Naive thymus-derived CD4-positive, alpha-beta T cell (primary cell): ENCODE data around the gene KLF1. TPM values are rescaled to one million over a fixed set of nuclear protein-coding genes. Genes with fewer than 3 reads are reported as not detected.

Source experiments
- ATAC-seq: fragments of 150-1000 bp; cut with Tn5 transposase; 2 replicates; pipeline ENCODE4 v1.10.0; 2021; ENCODE audit warnings: mild to moderate bottlenecking, moderate library complexity
- CTCF ChIA-PET: fragments of 350-600 bp; sonication (Branson Sonifier 250); formaldehyde crosslinking; loops from one replicate; lab custom pipeline; 2021; ENCODE audit warnings: antibody characterized with exemption; lab: Charles Lee
- POLR2A ChIA-PET: fragments of 350-600 bp; sonication (Branson Sonifier 250); formaldehyde crosslinking; loops from one replicate; lab custom pipeline; 2021; ENCODE audit warnings: antibody characterized with exemption, inconsistent platforms; lab: Charles Lee
- DNase-seq, 9 donors: peaks; one replicate each; pipeline versions ENCODE4 v3.0.0 to v3.0.0-alpha.2; 2020 to 2022; ENCODE audit warnings: mixed read lengths in 1 of 9
- H3K27ac ChIP-seq: one replicate; pipeline ENCODE4 v1.7.0; 2013; ENCODE audit warnings: mild to moderate bottlenecking, low read depth, low read length, moderate library complexity
- H3K27me3 ChIP-seq, 2 donors: one replicate each; pipeline ENCODE4 v1.7.0; 2013; ENCODE audit warnings: low read length in 2 of 2, mild to moderate bottlenecking in 2 of 2, moderate library complexity in 2 of 2; ENCODE audit not compliant: control insufficient read depth in 2 of 2, insufficient read depth in 2 of 2
- H3K36me3 ChIP-seq, 3 experiments: 1 replicate in 2 of 3; 2 replicates in 1 of 3; pipeline ENCODE4 v1.7.0; 2013; ENCODE audit warnings: low read length in 3 of 3, mild to moderate bottlenecking in 3 of 3, moderate library complexity in 1 of 3; ENCODE audit not compliant: insufficient read depth in 3 of 3, control insufficient read depth in 2 of 3
- H3K4me1 ChIP-seq, 2 donors: one replicate each; pipeline ENCODE4 v1.7.0; 2013; ENCODE audit warnings: low read length in 2 of 2, mild to moderate bottlenecking in 2 of 2, moderate library complexity in 1 of 2; ENCODE audit not compliant: control insufficient read depth in 2 of 2, insufficient read depth in 2 of 2
- H3K4me3 ChIP-seq: 2 replicates; pipeline ENCODE4 v1.7.0; 2013; ENCODE audit warnings: mild to moderate bottlenecking, low read length
- H3K9me3 ChIP-seq, 3 experiments: 1 replicate in 2 of 3; 2 replicates in 1 of 3; pipeline ENCODE4 v1.7.0; 2013; ENCODE audit warnings: low read length in 3 of 3; ENCODE audit not compliant: control insufficient read depth in 2 of 3
- H3K27ac Mint-ChIP-seq, 9 donors: one replicate each; pipeline ENCODE4 v1.8.0; 2020 to 2022; ENCODE audit warnings: mixed read lengths in 9 of 9, mild to moderate bottlenecking in 8 of 9, moderate library complexity in 5 of 9, inconsistent platforms in 2 of 9
- H3K27me3 Mint-ChIP-seq, 5 donors: one replicate each; pipeline ENCODE4 v1.8.0; 2021 to 2022; ENCODE audit warnings: mixed read lengths in 5 of 5, mild to moderate bottlenecking in 1 of 5
- H3K36me3 Mint-ChIP-seq, 5 donors: one replicate each; pipeline ENCODE4 v1.8.0; 2020 to 2022; ENCODE audit warnings: mixed read lengths in 5 of 5, mild to moderate bottlenecking in 3 of 5, inconsistent platforms in 1 of 5
- H3K4me1 Mint-ChIP-seq, 7 donors: one replicate each; pipeline ENCODE4 v1.8.0; 2020 to 2022; ENCODE audit warnings: mixed read lengths in 7 of 7, mild to moderate bottlenecking in 3 of 7, inconsistent platforms in 1 of 7
- H3K4me3 Mint-ChIP-seq, 10 donors: one replicate each; pipeline ENCODE4 v1.8.0; 2020 to 2022; ENCODE audit warnings: mild to moderate bottlenecking in 10 of 10, mixed read lengths in 10 of 10, moderate library complexity in 6 of 10, inconsistent platforms in 2 of 10
- H3K9me3 Mint-ChIP-seq, 11 donors: one replicate each; pipeline ENCODE4 v1.8.0; 2020 to 2022; ENCODE audit warnings: mixed read lengths in 11 of 11, mild to moderate bottlenecking in 4 of 11, inconsistent platforms in 1 of 11, moderate library complexity in 1 of 11
- intact Hi-C, 2 donors: fragments of 100-400 bp; cut with micrococcal nuclease; formaldehyde crosslinking; loops; one replicate each; pipeline ENCODE4 v1.15.1; 2023
- polyA plus RNA-seq, 2 donors: library from polyadenylated mRNA; unstranded; fragments of 300-500 nt; fragmentation: Illumina TruSeq; gene quantifications; one replicate each; pipeline ENCODE4 v1.2.3, GENCODE V29; 2021
- total RNA-seq, 6 experiments: library from RNA in 5 of 6; stranded (reverse) in 5 of 6; gene quantifications; 1 replicate in 5 of 6; 2 replicates in 1 of 6; pipeline ENCODE4 v1.2.3 and lab custom pipeline; 2021 to 2026

The KLF1 gene
- total RNA-seq: under 1 TPM in 2 of 5 experiments, not detected in 3; 0.32 to 0.41 TPM
- not detected for polyA plus RNA-seq
- not detected for total RNA-seq (lab: John Stamatoyannopoulos, UW)

DNA sequence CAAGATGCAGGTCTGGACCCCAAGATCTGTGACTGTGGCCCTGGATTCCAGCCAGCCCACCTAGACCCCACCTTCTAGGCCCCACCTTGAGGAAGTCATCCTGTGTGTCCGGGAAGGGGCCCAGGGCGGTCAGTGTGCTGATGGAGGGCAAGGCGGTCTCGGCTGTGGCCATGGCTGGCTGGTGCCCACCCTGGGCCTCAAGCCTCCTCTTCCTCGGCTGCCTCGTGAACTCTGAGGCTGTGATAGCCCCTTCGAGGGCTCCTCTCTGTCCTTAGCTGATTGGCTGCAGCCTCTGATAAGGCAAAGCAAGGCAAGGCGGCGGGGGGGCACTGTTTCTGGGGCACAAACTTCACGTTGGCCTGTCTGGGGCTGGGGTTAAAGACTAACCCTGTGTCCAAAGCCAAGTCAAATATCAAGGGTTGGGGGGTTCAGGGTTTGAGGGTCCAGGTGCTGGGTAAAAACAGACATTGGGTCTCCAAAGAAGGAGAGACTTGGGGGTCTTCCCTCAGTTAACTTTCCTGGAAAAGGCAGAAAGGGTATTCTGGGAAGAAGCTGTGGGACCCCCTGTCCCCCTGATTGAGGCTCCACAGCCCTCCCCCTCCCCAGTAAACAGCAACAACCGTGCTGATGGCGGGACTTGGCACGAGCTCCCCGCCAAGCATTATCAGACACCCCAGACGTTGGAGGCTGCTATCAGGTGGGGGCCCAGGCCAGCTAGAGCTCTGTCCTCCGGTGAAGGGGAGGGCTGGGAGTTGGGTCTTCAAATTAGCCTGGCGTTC lies at the start of gene KLF1:
Gene KLF1, minus strand, starts transcription at position 233 of the 779 bp plus-strand sequence. Its CDS starts 61 bp downstream, at position 172.
- H3K27me3 Mint-ChIP-seq: peaks cover 0 to 6% (median 0%) of the 10 kb centered on the region in 5 donors
- peak within 1 kb of the TSS; percentile 5 to 81 (median 58) for H3K4me3 Mint-ChIP-seq
- intact Hi-C loops: loop anchor here in 1 of 2 donors (10.0 kb wide), 1 partner anchor 208 kb away; no protein-coding TSS in a partner anchor
- CTCF ChIA-PET: interaction anchor here (0.6 to 5.9 kb wide), 3 partner anchors 26 to 247 kb away, joined by 3 to 42 read pairs (median 3); no protein-coding TSS in a partner anchor
- H3K4me1 ChIP-seq: peaks cover 5 to 21% of the 10 kb centered on the region in 2 donors
- peak within 1 kb of the TSS; percentile 57 for H3K27ac ChIP-seq
- H3K36me3 Mint-ChIP-seq: peaks cover 0 to 6% (median 3%) of the 10 kb centered on the region in 5 donors
- H3K27me3 ChIP-seq: no peaks in the 10 kb centered on the region
- POLR2A ChIA-PET: interaction anchor here (1.4 to 1.5 kb wide), 2 partner anchors 14 to 150 kb away, joined by 3 to 4 read pairs; partner anchors contain the start of gene GET3
- no peak within 1 kb of the TSS for H3K4me3 ChIP-seq
- peak within 1 kb of the TSS in 4 of 9 donors; percentile 19 to 63 (median 36) for H3K27ac Mint-ChIP-seq
- H3K36me3 ChIP-seq: no peaks in the 10 kb centered on the region
- DNase-seq (no peak), ATAC-seq (no peak)
- H3K9me3 ChIP-seq: peaks cover 0 to 7% (median 0%) of the 10 kb centered on the region in 3 experiments
- H3K9me3 Mint-ChIP-seq: peaks cover 0 to 9% (median 2%) of the 10 kb centered on the region in 11 donors
- peaks cover 16 to 46% (median 36%) of the 10 kb centered on the region in 7 donors for H3K4me1 Mint-ChIP-seq

- H3K27me3 Mint-ChIP-seq: no peaks in the 10 kb centered on the region
- H3K36me3 Mint-ChIP-seq: peaks cover 7 to 37% (median 20%) of the 10 kb centered on the region in 5 donors
- Histone ChIP-seq H3K4me1 (peaks cover 41 to 50% of the 10 kb centered on the region in 2 donors), H3K27me3 (no peaks in the 10 kb centered on the region), H3K9me3 (no peaks in the 10 kb centered on the region), H3K36me3 (peaks cover 7 to 36% (median 21%) of the 10 kb centered on the region in 3 experiments), H3K27ac (peak overlapping the region; percentile 5), H3K4me3 (no peak overlapping the region)
- H3K9me3 Mint-ChIP-seq: peaks cover 0 to 4% (median 0%) of the 10 kb centered on the region in 11 donors
- ChIA-PET POLR2A (interaction anchor here (1.6 to 3.3 kb wide), 6 partner anchors 17 to 144 kb away, joined by 7 to 34 read pairs (median 14); partner anchors contain the start of genes GADD45GIP1 and SYCE2), CTCF (no interaction called here)
- H3K4me1 Mint-ChIP-seq: peaks cover 41 to 76% (median 62%) of the 10 kb centered on the region in 7 donors
- DNase-seq (peak in 3 of 9 donors; percentile 16 to 34 (median 33)), ATAC-seq (no peak)
- H3K27ac Mint-ChIP-seq: peak overlapping the region in 8 of 9 donors; percentile 17 to 94 (median 72)
- H3K4me3 Mint-ChIP-seq: peak overlapping the region; percentile 22 to 90 (median 45)
- intact Hi-C loops: loop anchor here (5.0 to 10.0 kb wide), 4 partner anchors 144 to 1432 kb away; partner anchors contain the start of genes JUNB (in 2 of the 2), TNPO2 (in 2 of the 2) and ZNF653 (in 1 of the 2)
These were observed 49.6 kb upstream of the KLF1 start for GRCh38 chr19:12936582-12936981.

DNA sequence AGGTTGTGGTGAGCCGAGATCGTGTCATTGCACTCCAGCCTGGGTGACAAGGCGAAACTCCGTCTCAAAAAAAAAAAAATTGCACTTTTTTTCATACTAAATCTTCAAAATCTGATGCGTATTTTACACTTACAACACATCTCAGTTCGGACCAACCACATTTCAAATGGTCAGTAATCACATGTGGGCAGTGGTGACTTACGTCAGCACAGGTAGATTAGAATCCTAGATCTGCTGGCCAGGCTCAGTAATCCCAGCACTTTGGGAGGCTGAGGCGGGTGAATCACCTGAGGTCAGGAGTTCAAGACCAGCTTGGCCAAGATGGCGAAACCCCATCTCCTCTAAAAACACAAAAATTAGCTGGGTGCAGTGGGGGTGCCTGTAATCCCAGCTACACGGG lies 48.1 kb upstream of the KLF1 start:
- Mint-ChIP-seq H3K9me3 (peaks cover 0 to 4% (median 0%) of the 10 kb centered on the region in 11 donors), H3K4me3 (peak overlapping the region in 4 of 10 donors; percentile 29 to 48 (median 44)), H3K4me1 (peaks cover 39 to 64% (median 55%) of the 10 kb centered on the region in 7 donors), H3K27ac (no peak overlapping the region), H3K36me3 (peaks cover 7 to 28% (median 13%) of the 10 kb centered on the region in 5 donors), H3K27me3 (no peaks in the 10 kb centered on the region)
- Histone ChIP-seq H3K4me1 (peaks cover 33 to 39% of the 10 kb centered on the region in 2 donors), H3K27me3 (no peaks in the 10 kb centered on the region), H3K36me3 (peaks cover 1 to 27% (median 6%) of the 10 kb centered on the region in 3 experiments), H3K9me3 (no peaks in the 10 kb centered on the region), H3K27ac (no peak overlapping the region), H3K4me3 (no peak overlapping the region)
- intact Hi-C loops: loop anchor here (5.0 to 10.0 kb wide), 4 partner anchors 143 to 1430 kb away; partner anchors contain the start of genes JUNB (in 2 of the 2), TNPO2 (in 2 of the 2) and ZNF653 (in 1 of the 2)
- CTCF ChIA-PET: interaction anchor here (0.7 to 1.2 kb wide), 2 partner anchors 14 to 169 kb away, joined by 3 read pairs; no protein-coding TSS in a partner anchor
- ATAC-seq (no peak), DNase-seq (no peak)
- POLR2A ChIA-PET: interaction anchor here (0.9 to 2.8 kb wide), 3 partner anchors 9 to 44 kb away, joined by 5 to 21 read pairs (median 7); partner anchors contain the start of gene GCDH

GRCh38 chr19:12933287-12934072 lies 46.5 kb upstream of the KLF1 start, which contains the start of gene FARSA:
Gene FARSA, minus strand, starts transcription at chr19:12933711. Its CDS starts 15 bp downstream, at chr19:12933696.
- Mint-ChIP-seq H3K4me1 (peaks cover 27 to 56% (median 41%) of the 10 kb centered on the region in 7 donors), H3K36me3 (peaks cover 0 to 18% (median 5%) of the 10 kb centered on the region in 5 donors), H3K4me3 (peak within 1 kb of the TSS; percentile 88 to 99 (median 98)), H3K27me3 (no peaks in the 10 kb centered on the region), H3K27ac (peak within 1 kb of the TSS; percentile 88 to 96 (median 92)), H3K9me3 (peaks cover 0 to 4% (median 0%) of the 10 kb centered on the region in 11 donors)
- Histone ChIP-seq H3K4me3 (peak within 1 kb of the TSS; percentile 96), H3K27me3 (no peaks in the 10 kb centered on the region), H3K36me3 (peaks cover 0 to 28% (median 12%) of the 10 kb centered on the region in 3 experiments), H3K9me3 (no peaks in the 10 kb centered on the region), H3K27ac (peak within 1 kb of the TSS; percentile 76), H3K4me1 (peaks cover 23 to 31% of the 10 kb centered on the region in 2 donors)
- ChIA-PET POLR2A (interaction anchor here (1.1 to 3.1 kb wide), 12 partner anchors 11 to 51 kb away, joined by 3 to 33 read pairs (median 6); partner anchors contain the start of genes GCDH, RAD23A and SYCE2), CTCF (interaction anchor here (1.0 to 1.9 kb wide), 4 partner anchors 12 to 85 kb away, joined by 3 to 5 read pairs (median 3); no protein-coding TSS in a partner anchor)
- ATAC-seq (peak; percentile 73), DNase-seq (peak; percentile 61 to 89 (median 80))
- intact Hi-C loops: loop anchor here (1.0 to 10.0 kb wide), 8 partner anchors 12 to 1429 kb away; partner anchors contain the start of genes GCDH (in 2 of the 2), SYCE2 (in 2 of the 2), GADD45GIP1 (in 1 of the 2) and RAD23A (in 1 of the 2)

GRCh38 chr19:12932392-12933286 lies 45.6 kb upstream of the KLF1 start:
- intact Hi-C loops: loop anchor here (1.0 to 10.0 kb wide), 8 partner anchors 13 to 1428 kb away; partner anchors contain the start of genes GCDH (in 2 of the 2), SYCE2 (in 2 of the 2), GADD45GIP1 (in 1 of the 2) and RAD23A (in 1 of the 2)
- ChIA-PET CTCF (interaction anchor here (1.0 to 1.9 kb wide), 3 partner anchors 19 to 84 kb away, joined by 3 to 5 read pairs (median 3); no protein-coding TSS in a partner anchor), POLR2A (interaction anchor here (0.6 to 3.1 kb wide), 17 partner anchors 9 to 198 kb away, joined by 3 to 33 read pairs (median 4); partner anchors contain the start of genes GCDH, RAD23A and SYCE2)
- Mint-ChIP-seq H3K4me1 (peaks cover 24 to 52% (median 37%) of the 10 kb centered on the region in 7 donors), H3K27ac (peak overlapping the region; percentile 87 to 95 (median 92)), H3K36me3 (peaks cover 0 to 22% (median 5%) of the 10 kb centered on the region in 5 donors), H3K4me3 (peak overlapping the region; percentile 88 to 99 (median 98)), H3K9me3 (no peaks in the 10 kb centered on the region), H3K27me3 (no peaks in the 10 kb centered on the region)
- no peak for DNase-seq
- H3K27me3 ChIP-seq: no peaks in the 10 kb centered on the region
- peak overlapping the region; percentile 76 for H3K27ac ChIP-seq
- H3K9me3 ChIP-seq: no peaks in the 10 kb centered on the region
- H3K4me1 ChIP-seq: peaks cover 19 to 27% of the 10 kb centered on the region in 2 donors
- peak overlapping the region; percentile 96 for H3K4me3 ChIP-seq
- H3K36me3 ChIP-seq: peaks cover 0 to 35% (median 12%) of the 10 kb centered on the region in 3 experiments
- ATAC-seq: no peak
